Hippocampal formation (tissue), 2 donors: ENCODE data around the gene FBLN7.
"Not testable (repeated sequence)": the region's sequence is repeated elsewhere in the genome, so short reads cannot be mapped to it uniquely, and the experiment has no call there.

Source experiments
- DNase-seq, 2 donors: peaks; one replicate each; lab custom pipeline; 2025; lab: John Stamatoyannopoulos, UW

The FBLN7 gene

GRCh38 chr2:112138159-112139032 is at the start of gene FBLN7:
FBLN7 (plus strand) TSS chr2:112138385; CDS start chr2:112138656, 271 bp downstream.
- no peak for DNase-seq

- no peak for DNase-seq
Measured at GRCh38 chr2:112089375-112089774, 48.8 kb upstream of the FBLN7 start.

GRCh38 chr2:112092286-112093041 is 45.7 kb upstream of the FBLN7 start:
- DNase-seq, result no peak

GRCh38 chr2:112093216-112093615 is 45.0 kb upstream of the FBLN7 start:
- DNase-seq, result no peak

GRCh38 chr2:112095681-112096080 is 42.5 kb upstream of the FBLN7 start:
- DNase-seq, result no peak

GRCh38 chr2:112096098-112096497 is 42.1 kb upstream of the FBLN7 start:
- DNase-seq, result no peak

GRCh38 chr2:112108178-112108832 is 29.9 kb upstream of the FBLN7 start:
- DNase-seq, result no peak

- DNase-seq, result no peak
Measured at GRCh38 chr2:112109278-112109677, 28.9 kb upstream of the FBLN7 start.

GRCh38 chr2:112110966-112111365 is 27.2 kb upstream of the FBLN7 start:
- DNase-seq, result no peak

- DNase-seq, result not testable (repeated sequence)
Measured at GRCh38 chr2:112113354-112113753, 24.8 kb upstream of the FBLN7 start.

GRCh38 chr2:112118148-112118547 is 20.0 kb upstream of the FBLN7 start:
- no peak for DNase-seq

- peak in 1 of 2 donors; percentile 53 for DNase-seq
Measured at GRCh38 chr2:112121682-112122254, 16.4 kb upstream of the FBLN7 start.

GRCh38 chr2:112129060-112129459 is 9.1 kb upstream of the FBLN7 start:
- DNase-seq, result no peak

- no peak for DNase-seq
Measured at GRCh38 chr2:112133344-112133743, 4.8 kb upstream of the FBLN7 start.

GRCh38 chr2:112134120-112134519 is 4.1 kb upstream of the FBLN7 start:
- DNase-seq, result no peak

GRCh38 chr2:112136096-112136495 is 2.1 kb upstream of the FBLN7 start:
- no peak for DNase-seq

GRCh38 chr2:112137516-112138158 is 548 bp upstream of the FBLN7 start:
- no peak for DNase-seq

- DNase-seq, result not testable (repeated sequence)
Measured at GRCh38 chr2:112139033-112139614, 939 bp downstream of the FBLN7 start.

- DNase-seq, result not testable (repeated sequence)
Measured at GRCh38 chr2:112139661-112140204, 1.5 kb downstream of the FBLN7 start.

- no peak for DNase-seq
Measured at GRCh38 chr2:112140205-112140802, 2.1 kb downstream of the FBLN7 start.
